T-helper 2 cell (primary cell): Measurements from ENCODE around the gene LEKR1.
"Not testable (repeated sequence)": the region's sequence is repeated elsewhere in the genome, so short reads cannot be mapped to it uniquely, and the experiment has no call there.

Source experiments
- DNase-seq, 5 experiments: peaks; one replicate each; pipeline versions ENCODE4 v3.0.0 to v3.0.0-alpha.2; 2012 to 2022
- total RNA-seq, 2 donors: gene quantifications; one replicate each; lab custom pipeline; 2026; lab: John Stamatoyannopoulos, UW

Gene LEKR1
- 2.7 to 2.8 reads per million in 2 donors for total RNA-seq

GRCh38 chr3:156826144-156826895, at the start of gene LEKR1:
Gene LEKR1 (plus strand): TSS chr3:156826353. CDS start chr3:156829330, 2,977 bp downstream.
- DNase-seq: peak; percentile 19 to 84 (median 41)

- no peak for DNase-seq
These were observed 49.3 kb upstream of the LEKR1 start for GRCh38 chr3:156776871-156777270.

- no peak for DNase-seq
These were observed 44.6 kb upstream of the LEKR1 start for GRCh38 chr3:156781310-156782230.

GRCh38 chr3:156782319-156782718, 43.8 kb upstream of the LEKR1 start:
- DNase-seq: no peak

- DNase-seq: no peak
These were observed 43.2 kb upstream of the LEKR1 start for GRCh38 chr3:156782921-156783320.

GRCh38 chr3:156787001-156787400, 39.2 kb upstream of the LEKR1 start:
- DNase-seq: no peak

- DNase-seq: peak in 1 of 5 experiments; percentile 63
These were observed 38.1 kb upstream of the LEKR1 start for GRCh38 chr3:156787926-156788663.

GRCh38 chr3:156788846-156789245, 37.3 kb upstream of the LEKR1 start:
- DNase-seq: no peak

GRCh38 chr3:156790156-156790555, 36.0 kb upstream of the LEKR1 start:
- DNase-seq: no peak

GRCh38 chr3:156792114-156792513, 34.0 kb upstream of the LEKR1 start:
- DNase-seq: no peak

GRCh38 chr3:156792536-156792935, 33.6 kb upstream of the LEKR1 start:
- DNase-seq: no peak

GRCh38 chr3:156792945-156793344, 33.2 kb upstream of the LEKR1 start:
- peak in 2 of 5 experiments; percentile 10 to 69 for DNase-seq

GRCh38 chr3:156793400-156793799, 32.8 kb upstream of the LEKR1 start:
- DNase-seq: no peak

- no peak for DNase-seq
These were observed 32.3 kb upstream of the LEKR1 start for GRCh38 chr3:156793851-156794250.

GRCh38 chr3:156795890-156796481, 30.2 kb upstream of the LEKR1 start:
- no peak for DNase-seq

GRCh38 chr3:156797368-156797767, 28.8 kb upstream of the LEKR1 start:
- DNase-seq: no peak

GRCh38 chr3:156800287-156800686, 25.9 kb upstream of the LEKR1 start:
- DNase-seq: not testable (repeated sequence)

- no peak for DNase-seq
These were observed 24.4 kb upstream of the LEKR1 start for GRCh38 chr3:156801746-156802145.

- DNase-seq: no peak
These were observed 23.1 kb upstream of the LEKR1 start for GRCh38 chr3:156802821-156803606.

GRCh38 chr3:156803952-156804741, 22.0 kb upstream of the LEKR1 start:
- DNase-seq: no peak

- DNase-seq: no peak
These were observed 19.5 kb upstream of the LEKR1 start for GRCh38 chr3:156806698-156807097.
